PFSK-1 (cell line): ENCODE results near the gene LSM7.

ENCODE experiments used
- FOXP2 ChIP-seq: optimal IDR thresholded peaks from 2 replicates; pipeline ENCODE3; 2011; ENCODE audit warnings: borderline replicate concordance, control low read depth, inconsistent platforms; ENCODE audit not compliant: insufficient read depth; ENCODE audit errors: extremely low read length, extremely low read depth
- POLR2AphosphoS5 ChIP-seq: IDR thresholded peaks from 2 replicates; pipeline ENCODE4 v1.6.1; 2012; ENCODE audit warnings: low read depth, mild to moderate bottlenecking, control low read depth, low read length, moderate library complexity
- SIN3A ChIP-seq: IDR thresholded peaks from 2 replicates; pipeline ENCODE4 v1.6.1; 2012; ENCODE audit warnings: mild to moderate bottlenecking, low read length, moderate library complexity, borderline replicate concordance; ENCODE audit not compliant: insufficient read depth
- TAF1 ChIP-seq: IDR thresholded peaks from 2 replicates; pipeline ENCODE4 v1.6.1; 2012; ENCODE audit warnings: low read length, control low read depth, borderline replicate concordance; ENCODE audit not compliant: insufficient read depth

DNA sequence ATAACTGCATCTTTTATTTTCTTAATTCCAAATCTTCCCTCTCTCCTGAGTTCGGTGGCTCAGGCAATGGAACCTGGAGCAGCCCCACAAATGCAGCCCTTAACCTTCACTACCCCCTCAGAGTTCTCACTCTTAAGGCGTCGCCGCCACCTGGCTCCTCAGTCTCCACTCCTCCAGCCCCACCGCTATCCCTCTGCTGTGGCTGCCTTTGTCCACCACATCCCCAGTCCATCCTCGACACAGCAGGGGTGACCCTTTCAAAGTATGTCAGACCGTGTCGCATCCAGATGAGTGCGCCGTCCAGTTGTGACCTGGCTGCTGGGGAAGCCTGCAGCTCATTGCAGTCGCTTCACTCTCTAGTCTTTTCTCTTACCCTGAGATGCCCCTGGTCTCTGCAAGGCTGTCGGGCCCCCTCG, 1.1 kb upstream of the LSM7 start:
- no peak for TF ChIP-seq POLR2AphosphoS5
- TF ChIP-seq SIN3A = no peak
- TF ChIP-seq FOXP2 = no peak
- no peak for TF ChIP-seq TAF1
